ENCODE measurements around the gene GHRH.

GHRH gene

DNA sequence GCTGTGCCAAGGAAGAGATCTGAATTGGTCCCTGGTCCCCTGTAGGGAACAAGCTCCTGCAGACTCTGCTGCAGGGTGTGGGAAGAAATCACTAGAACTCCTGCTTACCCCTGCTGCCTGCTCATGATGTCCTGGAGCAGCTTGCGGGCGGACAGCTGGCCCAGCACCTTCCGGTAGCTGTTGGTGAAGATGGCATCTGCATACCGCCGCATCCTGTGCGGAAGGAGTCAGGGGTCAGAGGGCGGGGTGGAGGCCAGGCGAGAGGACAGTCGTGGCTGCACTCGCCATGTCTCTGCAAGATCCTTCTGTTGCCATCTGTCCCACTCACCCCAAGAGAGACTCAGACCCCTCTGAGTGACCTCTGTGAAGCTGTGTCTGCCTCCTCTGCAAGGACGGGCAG, 5.3 kb downstream of the GHRH start:
- Mint-ChIP-seq H3K9me3 (no peaks in the 10 kb centered on the region), H3K27ac (no peak overlapping the region), H3K4me1 (no peaks in the 10 kb centered on the region), H3K27me3 (peaks cover 20% of the 10 kb centered on the region), H3K4me3 (no peak overlapping the region)
- DNase-seq (no peak), ATAC-seq (no peak)

- ATAC-seq (no peak), DNase-seq (no peak)
- Mint-ChIP-seq H3K27ac (no peak overlapping the region), H3K27me3 (peaks cover 5% of the 10 kb centered on the region), H3K4me1 (no peaks in the 10 kb centered on the region), H3K9me3 (no peaks in the 10 kb centered on the region), H3K4me3 (no peak overlapping the region)
Measured at GRCh38 chr20:37254114-37254878, 7.3 kb downstream of the GHRH start.

- no peak overlapping the region for H3K4me3 Mint-ChIP-seq
- H3K27me3 Mint-ChIP-seq: no peaks in the 10 kb centered on the region
- no peak for DNase-seq
- no peaks in the 10 kb centered on the region for H3K4me1 Mint-ChIP-seq
- ATAC-seq: no peak
- no peaks in the 10 kb centered on the region for H3K9me3 Mint-ChIP-seq
- no peak overlapping the region for H3K27ac Mint-ChIP-seq
Measured at GRCh38 chr20:37253087-37253486, 8.5 kb downstream of the GHRH start.

DNA sequence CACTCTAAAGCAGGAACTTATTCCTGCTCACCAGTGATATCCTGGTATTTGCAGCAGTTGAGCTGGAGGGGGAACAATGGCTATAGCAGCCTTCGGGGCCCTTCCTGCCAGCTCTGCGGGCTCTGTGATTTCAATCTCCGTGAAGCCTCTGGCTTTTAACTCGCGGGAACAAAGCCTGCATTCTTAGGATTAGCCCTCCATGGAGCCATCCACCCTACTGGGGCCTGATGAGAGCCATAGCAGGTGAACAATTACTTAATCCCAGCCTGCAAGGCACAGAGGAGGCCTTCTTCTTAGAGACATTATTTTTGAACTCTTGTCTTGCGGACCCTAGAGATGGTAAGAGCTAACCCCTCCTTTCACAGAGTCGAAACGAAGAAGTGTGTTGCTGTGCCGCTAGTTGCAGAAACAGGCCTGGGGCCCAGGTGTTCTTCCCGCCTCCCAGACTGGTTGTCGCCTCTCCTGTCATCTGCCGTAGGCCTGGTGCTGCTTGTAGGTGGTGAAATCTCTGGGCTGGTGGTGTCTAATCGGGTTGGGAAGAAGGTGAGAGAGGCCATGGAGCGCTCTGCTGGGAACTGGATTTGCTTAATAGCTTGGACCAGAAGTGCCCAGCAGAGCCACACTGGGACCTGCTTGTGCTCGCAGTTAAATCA, 9.7 kb downstream of the GHRH start:
- no peak for DNase-seq
- ATAC-seq: no peak
- H3K4me1 Mint-ChIP-seq: no peaks in the 10 kb centered on the region
- peak overlapping the region in 1 of 2 donors; percentile 81 for H3K27ac Mint-ChIP-seq
- H3K9me3 Mint-ChIP-seq: no peaks in the 10 kb centered on the region
- H3K4me3 Mint-ChIP-seq: no peak overlapping the region
- H3K27me3 Mint-ChIP-seq: no peaks in the 10 kb centered on the region

- Mint-ChIP-seq H3K4me1 (no peaks in the 10 kb centered on the region), H3K9me3 (no peaks in the 10 kb centered on the region), H3K27me3 (no peaks in the 10 kb centered on the region), H3K27ac (no peak overlapping the region), H3K4me3 (no peak overlapping the region)
- DNase-seq (no peak), ATAC-seq (no peak)
Measured at GRCh38 chr20:37249304-37249703, 12.3 kb downstream of the GHRH start.

DNA sequence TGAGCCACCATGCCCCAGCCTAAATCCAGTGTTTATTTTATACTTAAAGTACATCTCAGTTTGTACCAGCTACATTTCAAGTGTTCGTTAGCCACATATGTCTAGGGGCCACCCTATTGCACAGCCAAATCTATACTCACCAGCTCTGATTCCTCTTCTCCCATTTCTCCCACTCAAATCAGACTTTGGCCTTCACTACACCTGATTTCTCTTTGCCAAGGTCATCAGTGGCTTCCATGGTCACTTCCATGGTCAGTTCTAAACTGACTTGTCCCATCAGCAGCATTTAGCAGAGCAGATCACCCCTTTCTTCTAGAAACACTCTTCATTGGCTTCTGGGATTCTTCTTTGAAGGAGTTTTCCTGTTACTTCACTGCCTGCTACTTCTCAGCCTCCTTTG, 14.1 kb downstream of the GHRH start:
- no peak for ATAC-seq
- H3K4me1 Mint-ChIP-seq: no peaks in the 10 kb centered on the region
- H3K27ac Mint-ChIP-seq: no peak overlapping the region
- no peaks in the 10 kb centered on the region for H3K9me3 Mint-ChIP-seq
- no peak overlapping the region for H3K4me3 Mint-ChIP-seq
- H3K27me3 Mint-ChIP-seq: no peaks in the 10 kb centered on the region
- DNase-seq: no peak

- no peaks in the 10 kb centered on the region for H3K4me1 Mint-ChIP-seq
- no peaks in the 10 kb centered on the region for H3K9me3 Mint-ChIP-seq
- no peak overlapping the region for H3K27ac Mint-ChIP-seq
- no peak overlapping the region for H3K4me3 Mint-ChIP-seq
- ATAC-seq (no peak), DNase-seq (no peak)
- H3K27me3 Mint-ChIP-seq: no peaks in the 10 kb centered on the region
Measured at GRCh38 chr20:37246736-37247135, 14.9 kb downstream of the GHRH start.

- H3K4me1 Mint-ChIP-seq: no peaks in the 10 kb centered on the region
Measured at GRCh38 chr20:37245216-37246150, 16.1 kb downstream of the GHRH start.

GRCh38 chr20:37244572-37244957, 17.0 kb downstream of the GHRH start:
- H3K27me3 Mint-ChIP-seq: no peaks in the 10 kb centered on the region
- H3K9me3 Mint-ChIP-seq: no peaks in the 10 kb centered on the region
- no peak overlapping the region for H3K4me3 Mint-ChIP-seq
- no peak overlapping the region for H3K27ac Mint-ChIP-seq
- ATAC-seq: no peak
- no peak for DNase-seq
- no peaks in the 10 kb centered on the region for H3K4me1 Mint-ChIP-seq

More at GRCh38 chr20:37245216-37246150, 16.1 kb downstream of the GHRH start:
- DNase-seq (no peak), ATAC-seq (no peak)
- Mint-ChIP-seq H3K27ac (no peak overlapping the region), H3K4me3 (no peak overlapping the region), H3K9me3 (no peaks in the 10 kb centered on the region), H3K27me3 (no peaks in the 10 kb centered on the region)

- DNase-seq (no peak), ATAC-seq (no peak)
- H3K9me3 Mint-ChIP-seq: no peaks in the 10 kb centered on the region
- H3K27ac Mint-ChIP-seq: no peak overlapping the region
- no peak overlapping the region for H3K4me3 Mint-ChIP-seq
- H3K4me1 Mint-ChIP-seq: no peaks in the 10 kb centered on the region
- H3K27me3 Mint-ChIP-seq: no peaks in the 10 kb centered on the region
Measured at GRCh38 chr20:37243937-37244571, 17.6 kb downstream of the GHRH start.

DNA sequence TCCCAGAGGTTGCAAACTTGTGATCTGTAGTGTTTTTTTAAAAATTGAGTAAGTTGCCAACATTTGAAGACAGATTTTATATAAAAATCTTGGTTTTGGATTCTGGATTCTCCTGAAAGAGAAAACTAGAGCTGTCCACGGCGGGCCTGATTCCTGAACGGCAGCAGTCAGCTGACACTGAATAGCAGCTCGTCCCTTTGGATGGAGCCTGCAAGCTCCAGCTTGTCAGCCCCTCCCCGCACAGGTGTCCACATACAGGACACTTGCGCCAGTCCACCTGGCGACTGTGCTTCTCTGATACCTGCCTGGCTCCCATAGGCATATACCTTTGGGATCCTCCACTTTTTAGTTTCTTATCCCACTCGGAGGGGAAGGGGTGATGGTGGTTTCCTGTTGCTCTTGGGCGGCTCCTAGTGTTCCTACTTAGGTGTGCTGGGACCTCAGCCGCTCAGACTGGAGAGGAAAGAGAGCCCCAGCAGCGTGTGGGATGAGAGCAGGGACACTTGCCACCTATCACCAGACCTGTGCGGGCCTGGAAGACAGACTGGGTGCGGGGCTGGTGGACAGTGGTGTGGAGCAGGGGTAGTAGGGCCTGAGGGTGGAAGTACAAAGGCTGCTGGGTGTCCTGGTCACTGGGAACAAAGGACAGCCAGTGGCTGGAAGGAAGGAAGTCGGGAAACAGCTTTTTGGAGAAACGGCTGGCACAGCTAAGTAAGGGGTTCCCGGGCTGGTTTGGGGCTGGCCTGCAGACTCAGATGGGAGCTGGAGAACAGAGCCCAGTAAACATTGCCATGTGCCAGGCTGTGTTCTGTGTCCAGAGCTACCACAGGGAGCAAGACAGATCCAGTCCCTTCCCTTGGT, 18.3 kb downstream of the GHRH start:
- Mint-ChIP-seq H3K4me1 (no peaks in the 10 kb centered on the region), H3K4me3 (no peak overlapping the region), H3K9me3 (no peaks in the 10 kb centered on the region), H3K27me3 (no peaks in the 10 kb centered on the region), H3K27ac (peak overlapping the region in 1 of 2 donors; percentile 30)
- no peak for ATAC-seq
- no peak for DNase-seq

DNA sequence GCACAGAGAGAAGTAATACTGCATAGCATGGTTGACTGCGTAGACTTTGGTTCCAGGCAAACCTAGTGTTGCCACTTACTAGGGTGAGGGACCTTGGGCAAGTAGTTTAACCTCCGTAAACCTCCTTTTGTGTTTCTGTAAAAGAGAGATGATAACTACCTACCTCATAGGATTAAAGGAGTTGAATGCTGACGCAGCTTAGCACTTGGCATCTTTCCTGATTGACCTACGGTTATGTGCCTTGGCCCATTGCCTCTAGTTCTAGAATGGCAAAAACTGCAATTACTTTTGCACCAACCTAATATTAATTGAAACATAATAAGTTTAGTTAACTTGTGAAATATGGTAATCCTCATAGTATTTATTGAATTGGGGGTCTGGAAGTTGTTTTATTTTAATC, 19.1 kb downstream of the GHRH start:
- H3K9me3 Mint-ChIP-seq: no peaks in the 10 kb centered on the region
- DNase-seq (no peak), ATAC-seq (no peak)
- H3K27ac Mint-ChIP-seq: no peak overlapping the region
- no peaks in the 10 kb centered on the region for H3K27me3 Mint-ChIP-seq
- H3K4me3 Mint-ChIP-seq: no peak overlapping the region
- H3K4me1 Mint-ChIP-seq: no peaks in the 10 kb centered on the region

DNA sequence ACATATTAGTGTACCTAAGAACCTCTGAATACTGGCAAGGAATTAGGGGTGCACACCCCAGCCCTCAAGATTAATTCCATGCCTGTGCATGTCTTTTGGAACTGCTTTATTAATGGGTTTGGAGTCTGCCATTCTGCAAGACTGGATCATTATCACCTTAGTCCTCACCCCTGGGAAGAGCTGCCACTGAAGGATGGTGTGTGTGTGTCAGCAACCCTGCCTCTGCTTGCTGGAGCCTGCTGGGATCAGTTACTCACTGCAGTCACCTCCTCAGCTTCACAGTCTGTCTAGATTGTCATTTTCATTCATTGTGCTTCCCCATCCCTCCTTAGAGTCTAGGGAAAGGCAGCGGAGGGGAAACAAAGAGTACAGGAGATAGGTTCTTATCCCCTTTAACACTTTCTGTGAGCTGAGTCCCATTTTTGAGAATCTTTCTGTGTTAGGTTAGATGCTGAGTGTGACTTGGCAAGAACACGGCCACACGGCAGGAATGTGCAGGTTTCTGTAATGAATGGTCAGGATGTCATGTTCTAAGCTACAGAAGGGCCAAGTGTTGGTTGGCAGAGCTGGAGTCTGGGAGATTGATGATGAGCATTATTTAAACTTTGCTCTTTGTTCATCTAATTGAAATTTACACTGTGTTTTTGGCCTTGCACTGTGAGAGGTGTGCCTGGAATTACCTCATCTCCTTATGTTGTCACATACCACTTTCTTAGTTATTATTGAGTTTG, 21.1 kb downstream of the GHRH start:
- no peak for ATAC-seq
- H3K27ac Mint-ChIP-seq: peak overlapping the region in 1 of 2 donors; percentile 42

GRCh38 chr20:37238935-37239451, 22.6 kb downstream of the GHRH start:
- no peak for ATAC-seq
- Mint-ChIP-seq H3K27me3 (no peaks in the 10 kb centered on the region), H3K4me3 (no peak overlapping the region), H3K27ac (no peak overlapping the region), H3K9me3 (no peaks in the 10 kb centered on the region), H3K4me1 (no peaks in the 10 kb centered on the region)
- DNase-seq: no peak

More for the DNA sequence above, 21.1 kb downstream of the GHRH start:
- no peaks in the 10 kb centered on the region for H3K27me3 Mint-ChIP-seq
- no peak for DNase-seq
- no peaks in the 10 kb centered on the region for H3K9me3 Mint-ChIP-seq
- H3K4me1 Mint-ChIP-seq: no peaks in the 10 kb centered on the region
- H3K4me3 Mint-ChIP-seq: no peak overlapping the region

All from stimulated activated naive CD8-positive, alpha-beta T cell treated with anti-CD3 and anti-CD28 coated beads, Interleukin-15, amount 100 ng/mL, for 72 hours (primary cell).